Activated gamma-delta T cell treated with Interleukin-2 at 50 U/mL for 16 hours (primary cell): ENCODE results near the gene FCMR.

Source experiments
- DNase-seq: peaks from one replicate; pipeline ENCODE4 v3.0.0-alpha.2; 2020

Gene FCMR, protein sequence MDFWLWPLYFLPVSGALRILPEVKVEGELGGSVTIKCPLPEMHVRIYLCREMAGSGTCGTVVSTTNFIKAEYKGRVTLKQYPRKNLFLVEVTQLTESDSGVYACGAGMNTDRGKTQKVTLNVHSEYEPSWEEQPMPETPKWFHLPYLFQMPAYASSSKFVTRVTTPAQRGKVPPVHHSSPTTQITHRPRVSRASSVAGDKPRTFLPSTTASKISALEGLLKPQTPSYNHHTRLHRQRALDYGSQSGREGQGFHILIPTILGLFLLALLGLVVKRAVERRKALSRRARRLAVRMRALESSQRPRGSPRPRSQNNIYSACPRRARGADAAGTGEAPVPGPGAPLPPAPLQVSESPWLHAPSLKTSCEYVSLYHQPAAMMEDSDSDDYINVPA

DNA sequence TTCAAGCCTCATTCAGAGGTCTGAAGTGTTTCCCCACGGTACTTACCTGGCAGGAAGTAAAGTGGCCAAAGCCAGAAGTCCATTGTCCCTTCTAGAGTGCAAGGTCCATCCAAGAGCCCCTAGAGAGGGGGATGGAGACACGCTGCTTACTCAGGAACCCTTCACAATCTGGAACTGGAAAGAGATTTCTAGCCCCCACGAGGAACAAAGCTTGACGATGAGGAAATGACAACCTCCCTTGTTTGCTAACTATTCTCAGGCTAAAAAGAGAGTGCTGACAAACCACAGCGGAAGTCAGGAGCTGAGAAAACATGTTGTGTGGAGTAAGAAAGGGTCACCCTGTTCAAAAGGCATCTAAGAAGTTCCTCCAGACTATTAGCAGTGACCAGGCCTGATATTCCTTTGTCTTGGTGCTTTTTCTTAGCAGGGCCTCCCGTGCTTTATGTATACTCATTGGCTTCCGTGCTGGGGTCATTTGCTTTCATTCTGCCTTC is at the start of gene FCMR:
TSS of gene FCMR (minus strand) at position 170 of the 494 bp plus-strand sequence. CDS start at position 83, 87 bp downstream.
- DNase-seq, result peak; percentile 60

- no peak for DNase-seq
Measured at GRCh38 chr1:206971029-206971655, 49.4 kb upstream of the FCMR start.

- no peak for DNase-seq
Measured at GRCh38 chr1:206970446-206970845, 48.7 kb upstream of the FCMR start, which contains the start of gene FCAMR. TSS of gene FCAMR (minus strand) at chr1:206970460. CDS start at chr1:206970125, 335 bp downstream.

- DNase-seq, result no peak
Measured at GRCh38 chr1:206969090-206969489, 47.3 kb upstream of the FCMR start.

DNA sequence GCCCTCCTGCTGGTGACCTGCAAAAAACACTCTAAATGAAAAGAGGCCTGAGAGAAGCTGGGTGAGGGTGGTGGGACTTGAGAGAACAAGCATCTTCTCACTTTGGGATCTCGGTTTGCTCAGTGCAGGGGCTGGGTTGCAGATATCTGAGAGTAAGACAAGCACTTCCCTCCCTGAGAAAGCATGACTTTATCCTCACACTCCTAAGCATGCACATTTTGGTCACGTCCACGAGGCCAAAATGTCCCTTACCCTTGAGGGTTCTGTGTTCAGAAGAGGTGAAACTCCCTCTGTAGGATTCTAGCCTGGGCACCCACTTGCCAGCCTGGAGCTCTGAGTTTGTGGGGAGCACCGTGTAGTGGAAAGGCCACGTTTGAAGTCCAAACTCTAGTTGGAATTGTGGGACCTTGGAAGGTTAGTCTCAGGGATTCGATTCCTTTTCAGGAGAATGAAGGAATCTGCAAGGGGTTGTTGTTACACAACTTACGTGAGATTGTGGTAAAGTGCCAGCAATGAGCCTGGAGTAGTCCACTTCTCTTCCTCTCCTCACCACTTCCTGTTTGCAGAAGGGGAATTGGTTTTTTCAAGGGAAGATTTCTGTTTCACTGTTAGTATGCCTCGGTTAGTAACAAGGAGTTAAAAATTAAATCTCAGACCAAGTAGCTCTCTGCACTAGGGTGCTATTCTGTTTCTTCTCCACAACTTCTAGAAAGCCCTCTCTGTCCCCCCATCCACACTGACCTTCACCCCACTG is 45.5 kb upstream of the FCMR start:
- DNase-seq, result no peak

DNA sequence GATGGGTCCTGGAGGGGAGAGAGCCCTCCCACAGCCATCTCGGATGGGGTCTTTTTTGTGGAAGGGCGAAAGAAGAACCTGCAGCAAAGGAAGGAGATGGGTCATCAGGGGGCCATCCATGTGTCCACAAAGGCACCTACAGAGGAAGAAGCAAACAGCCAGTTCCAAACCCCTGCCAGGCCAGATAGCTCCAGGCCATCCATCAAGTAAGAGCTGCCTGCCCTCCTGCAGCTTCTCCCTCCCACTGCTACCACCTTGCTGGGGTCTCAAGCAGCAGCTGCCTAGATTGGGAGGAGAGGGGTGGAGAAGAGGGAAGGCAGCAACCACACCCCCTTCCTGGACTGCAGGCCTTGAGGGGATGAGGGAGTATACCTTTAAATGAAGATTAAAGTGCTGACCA is 44.0 kb upstream of the FCMR start:
- DNase-seq, result no peak

- no peak for DNase-seq
Measured at GRCh38 chr1:206963740-206964139, 42.0 kb upstream of the FCMR start.

GRCh38 chr1:206963119-206963712 is 41.5 kb upstream of the FCMR start:
- no peak for DNase-seq

DNA sequence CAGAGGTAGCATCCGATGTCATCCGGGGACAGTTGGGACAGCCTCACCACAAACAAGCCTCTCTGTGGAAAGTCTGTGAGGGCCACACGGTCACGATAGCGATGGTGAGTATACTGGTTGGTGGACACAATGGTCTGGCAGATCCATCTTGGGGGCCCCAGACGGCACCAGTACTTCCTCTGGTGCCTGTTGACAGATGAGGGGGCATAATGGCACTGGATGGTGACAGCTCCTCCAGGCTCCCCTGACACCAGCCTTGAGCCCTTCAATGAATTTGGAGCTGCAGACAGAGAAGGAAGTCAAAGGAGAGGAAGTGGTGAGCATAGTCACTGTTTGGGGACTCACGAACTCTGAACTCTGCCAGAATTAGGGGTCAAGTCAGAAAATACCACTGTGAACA is 40.5 kb upstream of the FCMR start:
- DNase-seq, result no peak

DNA sequence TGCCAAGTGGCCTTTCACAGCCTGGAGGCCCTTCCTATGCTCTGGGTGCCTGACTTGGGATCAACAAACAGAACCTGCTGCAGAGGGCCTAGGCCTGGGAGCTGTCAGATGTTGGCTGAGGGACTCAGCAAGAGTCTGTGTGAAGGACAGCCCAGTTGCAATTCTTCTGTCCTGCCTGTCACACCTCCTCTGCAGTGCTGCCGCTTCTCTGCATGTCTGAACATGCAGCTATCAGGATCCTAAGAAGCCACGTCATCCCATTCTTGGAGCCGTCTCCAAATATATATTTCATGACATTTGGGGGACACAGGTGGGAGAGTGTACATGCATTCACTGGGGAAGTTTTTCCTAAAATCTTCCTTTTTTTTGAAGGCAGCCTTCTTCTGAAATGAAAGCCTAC is 39.9 kb upstream of the FCMR start:
- DNase-seq, result no peak

- no peak for DNase-seq
Measured at GRCh38 chr1:206960676-206961386, 39.1 kb upstream of the FCMR start.

- DNase-seq, result no peak
Measured at GRCh38 chr1:206958144-206958543, 36.4 kb upstream of the FCMR start.

DNA sequence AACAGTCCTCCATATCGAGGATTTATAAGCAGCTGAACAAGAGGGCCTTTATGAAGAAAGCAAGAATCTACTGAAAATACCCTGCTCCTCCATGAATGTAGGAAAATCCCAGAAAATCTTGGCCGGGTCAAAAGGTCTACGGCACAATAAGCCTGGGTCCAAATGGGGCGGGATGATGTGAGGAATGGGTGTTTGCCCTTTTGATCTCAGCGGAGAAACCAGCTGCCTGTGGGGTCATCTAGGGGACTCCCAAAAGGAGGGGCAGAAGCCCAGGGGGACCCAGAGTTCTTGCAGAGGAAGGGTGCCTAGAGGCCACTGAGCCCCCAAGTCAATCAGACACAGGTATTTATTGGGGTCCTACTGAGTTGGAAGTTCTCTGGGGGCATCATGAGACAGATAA is 35.9 kb upstream of the FCMR start:
- DNase-seq, result no peak

- DNase-seq, result no peak
Measured at GRCh38 chr1:206955476-206956451, 34.0 kb upstream of the FCMR start.

- no peak for DNase-seq
Measured at GRCh38 chr1:206954459-206955342, 33.0 kb upstream of the FCMR start.

- DNase-seq, result no peak
Measured at GRCh38 chr1:206953626-206954025, 31.9 kb upstream of the FCMR start.

DNA sequence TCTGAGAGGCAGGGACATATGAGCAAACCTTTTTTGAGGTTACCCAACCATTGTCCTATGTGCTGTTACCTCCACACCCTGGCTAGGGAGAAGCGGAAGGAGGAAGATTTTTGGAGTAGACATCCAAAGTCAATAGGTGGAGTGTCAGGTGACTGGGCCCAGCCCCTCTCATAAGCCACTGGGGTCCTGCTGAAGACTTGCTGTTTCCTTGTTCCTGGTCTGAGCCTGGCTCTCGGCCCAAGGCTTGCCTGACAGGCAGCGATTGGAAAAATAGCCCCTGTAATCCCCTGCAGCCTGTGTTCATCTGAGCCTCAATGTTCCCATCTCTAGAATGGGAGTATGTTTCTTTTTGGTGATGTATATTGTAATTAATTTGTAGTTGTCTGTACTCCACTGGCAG is 31.4 kb upstream of the FCMR start:
- no peak for DNase-seq

DNA sequence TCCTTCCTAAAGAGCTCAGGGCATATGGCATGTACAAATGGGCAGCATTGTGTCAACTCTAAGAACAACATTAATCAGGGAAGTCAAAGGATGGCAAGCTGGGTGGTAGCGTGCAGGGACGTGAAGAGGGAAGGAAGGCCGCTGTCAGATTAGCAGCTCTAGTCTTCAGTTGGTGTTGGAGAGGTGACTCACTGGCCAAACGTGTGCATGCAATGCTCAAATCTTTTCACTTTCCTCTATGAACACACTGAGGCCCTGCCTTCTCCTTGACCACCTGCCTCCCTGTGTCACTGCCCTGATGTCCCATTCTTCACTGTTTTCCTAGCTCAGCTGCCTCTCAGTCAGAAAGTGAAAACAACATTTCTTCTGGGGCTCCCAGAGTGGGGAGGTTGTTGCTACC is 30.4 kb upstream of the FCMR start:
- no peak for DNase-seq

DNA sequence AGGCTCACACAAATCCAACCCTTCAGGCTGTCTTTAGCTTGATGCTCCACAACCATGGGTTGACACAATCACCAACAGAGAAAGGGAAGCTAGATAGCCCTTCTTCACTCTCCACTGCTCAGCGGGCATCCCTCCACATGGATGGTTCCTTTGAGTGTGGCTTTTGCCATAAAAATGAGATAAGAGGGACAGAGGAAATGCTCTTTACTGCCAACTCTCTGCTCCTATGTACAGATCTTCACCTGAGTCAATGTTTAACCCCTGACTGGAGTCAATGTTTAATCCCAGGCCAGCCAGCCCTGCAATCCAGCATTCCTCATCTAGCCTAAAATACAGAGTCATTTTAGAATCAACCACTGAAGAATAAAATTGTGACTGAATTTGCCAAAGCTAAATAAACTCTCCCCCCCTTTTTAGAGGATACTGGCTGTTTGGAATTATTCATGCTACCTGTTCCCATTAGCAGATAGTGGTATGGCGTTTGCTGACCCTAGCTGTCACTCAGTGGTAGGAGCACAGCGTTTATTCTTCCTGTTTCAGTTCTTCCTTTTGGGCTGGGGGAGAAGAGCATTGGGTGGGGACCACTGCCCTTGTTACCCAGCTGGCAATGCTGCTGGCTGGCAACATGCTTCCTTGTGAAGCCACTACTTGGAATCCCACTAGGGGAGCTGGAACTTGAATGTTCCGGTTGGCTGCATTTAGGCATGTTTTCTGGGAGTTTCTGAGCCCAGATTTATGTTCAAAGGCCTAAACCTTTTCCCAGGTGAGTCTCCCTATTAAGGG is 29.8 kb upstream of the FCMR start:
- no peak for DNase-seq
